Measurements from ENCODE around the gene ARHGAP1.
A peak's percentile ranks its signal among the peaks of the same experiment; 100 is the strongest.

Gene ARHGAP1

GRCh38 chr11:46680815-46681214 is 19.6 kb downstream of the ARHGAP1 start:
- Histone ChIP-seq H3K4me3 (no peak overlapping the region), H3K9me3 (no peaks in the 10 kb centered on the region), H3K4me1 (peaks cover 5 to 43% (median 22%) of the 10 kb centered on the region in 4 donors), H3K27me3 (no peaks in the 10 kb centered on the region), H3K27ac (no peak overlapping the region), H3K36me3 (peaks cover 47 to 73% (median 59%) of the 10 kb centered on the region in 3 donors)
- DNase-seq: no peak
- no peak for TF ChIP-seq CTCF (IDR thresholded peaks at IDR 0.05)
- intact Hi-C loops (cut with DNase I; ENCODE audit: low total_unique reads): no loop called here

- Histone ChIP-seq H3K36me3 (peaks cover 44 to 68% (median 57%) of the 10 kb centered on the region in 3 donors), H3K4me3 (no peak overlapping the region), H3K9me3 (no peaks in the 10 kb centered on the region), H3K27ac (peak overlapping the region in 1 of 2 donors; percentile 2), H3K27me3 (no peaks in the 10 kb centered on the region), H3K4me1 (peaks cover 5 to 43% (median 28%) of the 10 kb centered on the region in 4 donors)
- no peak for TF ChIP-seq CTCF (IDR thresholded peaks at IDR 0.05)
- no peak for DNase-seq
- intact Hi-C loops (cut with DNase I; ENCODE audit: low total_unique reads): no loop called here
These were observed 20.2 kb downstream of the ARHGAP1 start for GRCh38 chr11:46680164-46680760.

- intact Hi-C loops (cut with DNase I; ENCODE audit: low total_unique reads): no loop called here
- Histone ChIP-seq H3K36me3 (peaks cover 44 to 66% (median 57%) of the 10 kb centered on the region in 3 donors), H3K4me3 (no peak overlapping the region), H3K27ac (peak overlapping the region in 1 of 2 donors; percentile 81), H3K27me3 (no peaks in the 10 kb centered on the region), H3K4me1 (peaks cover 5 to 43% (median 30%) of the 10 kb centered on the region in 4 donors), H3K9me3 (no peaks in the 10 kb centered on the region)
- no peak for TF ChIP-seq CTCF (IDR thresholded peaks at IDR 0.05)
- no peak for DNase-seq
These were observed 20.9 kb downstream of the ARHGAP1 start for GRCh38 chr11:46679241-46680163.

- TF ChIP-seq CTCF (IDR thresholded peaks at IDR 0.05): no peak
- H3K36me3 ChIP-seq: peaks cover 44 to 70% (median 62%) of the 10 kb centered on the region in 3 donors
- peaks cover 2 to 39% (median 26%) of the 10 kb centered on the region in 4 donors for H3K4me1 ChIP-seq
- H3K9me3 ChIP-seq: no peaks in the 10 kb centered on the region
- H3K27ac ChIP-seq: peak overlapping the region; percentile 38 to 81
- intact Hi-C loops (cut with DNase I; ENCODE audit: low total_unique reads): no loop called here
- no peaks in the 10 kb centered on the region for H3K27me3 ChIP-seq
- DNase-seq: no peak
- H3K4me3 ChIP-seq: no peak overlapping the region
These were observed 21.7 kb downstream of the ARHGAP1 start for GRCh38 chr11:46678741-46679130.

GRCh38 chr11:46677991-46678740 is 22.3 kb downstream of the ARHGAP1 start:
- H3K9me3 ChIP-seq: no peaks in the 10 kb centered on the region
- H3K4me3 ChIP-seq: no peak overlapping the region
- H3K27ac ChIP-seq: peak overlapping the region; percentile 38 to 81
- H3K4me1 ChIP-seq: peaks cover 0 to 33% (median 21%) of the 10 kb centered on the region in 4 donors
- no peak for TF ChIP-seq CTCF (IDR thresholded peaks at IDR 0.05)
- DNase-seq: no peak
- H3K36me3 ChIP-seq: peaks cover 47 to 74% (median 68%) of the 10 kb centered on the region in 3 donors
- intact Hi-C loops (cut with DNase I; ENCODE audit: low total_unique reads): no loop called here
- H3K27me3 ChIP-seq: no peaks in the 10 kb centered on the region

Measured in tibial artery (tissue), 4 donors.